ENCODE measurements around the gene COL5A2. TPM values are rescaled to one million over a fixed set of nuclear protein-coding genes. Genes with fewer than 3 reads are reported as not detected.
A peak's percentile ranks its signal among the peaks of the same experiment; 100 is the strongest.

The COL5A2 gene
- total RNA-seq, 3 donors from 2014 or later = 22.7 to 111 (median 30.8) TPM

GRCh38 chr2:189102735-189103134 lies 76.8 kb downstream of the COL5A2 start:
- no peak for TF ChIP-seq CTCF (IDR thresholded peaks at IDR 0.05)
- no peak for TF ChIP-seq POLR2A (IDR thresholded peaks at IDR 0.05)
- TF ChIP-seq POLR2AphosphoS5 (IDR thresholded peaks at IDR 0.05) = no peak
- intact Hi-C loops (cut with DNase I; ENCODE audit: low total_unique reads) = no loop called here
- H3K4me3 ChIP-seq = no peak overlapping the region
- H3K4me1 ChIP-seq = no peaks in the 10 kb centered on the region
- no peaks in the 10 kb centered on the region for H3K36me3 ChIP-seq
- H3K27ac ChIP-seq = no peak overlapping the region
- H3K27me3 ChIP-seq = no peaks in the 10 kb centered on the region
- no peaks in the 10 kb centered on the region for H3K9me3 ChIP-seq
- DNase-seq (ENCODE audit: low spot score in 2 of 2) = no peak

- no peak for DNase-seq (ENCODE audit: low spot score in 2 of 2)
- Histone ChIP-seq H3K36me3 (no peaks in the 10 kb centered on the region), H3K4me1 (no peaks in the 10 kb centered on the region), H3K27me3 (no peaks in the 10 kb centered on the region), H3K4me3 (no peak overlapping the region), H3K9me3 (no peaks in the 10 kb centered on the region), H3K27ac (no peak overlapping the region)
- TF ChIP-seq POLR2AphosphoS5 (IDR thresholded peaks at IDR 0.05) (no peak), POLR2A (IDR thresholded peaks at IDR 0.05) (no peak), CTCF (IDR thresholded peaks at IDR 0.05) (no peak)
- intact Hi-C loops (cut with DNase I; ENCODE audit: low total_unique reads) = no loop called here
Measured at GRCh38 chr2:189097934-189098333, 81.6 kb downstream of the COL5A2 start.

- H3K27ac ChIP-seq = no peak overlapping the region
- H3K27me3 ChIP-seq = no peaks in the 10 kb centered on the region
- no peak overlapping the region for H3K4me3 ChIP-seq
- H3K4me1 ChIP-seq = no peaks in the 10 kb centered on the region
- H3K36me3 ChIP-seq = no peaks in the 10 kb centered on the region
- DNase-seq (ENCODE audit: low spot score in 2 of 2) = no peak
- intact Hi-C loops (cut with DNase I; ENCODE audit: low total_unique reads) = no loop called here
- no peaks in the 10 kb centered on the region for H3K9me3 ChIP-seq
- TF ChIP-seq POLR2A (IDR thresholded peaks at IDR 0.05) (no peak), CTCF (IDR thresholded peaks at IDR 0.05) (no peak), POLR2AphosphoS5 (IDR thresholded peaks at IDR 0.05) (no peak)
Measured at GRCh38 chr2:189096769-189097447, 82.7 kb downstream of the COL5A2 start.

GRCh38 chr2:189095101-189095500 lies 84.5 kb downstream of the COL5A2 start:
- TF ChIP-seq POLR2A (IDR thresholded peaks at IDR 0.05) (no peak), CTCF (IDR thresholded peaks at IDR 0.05) (no peak), POLR2AphosphoS5 (IDR thresholded peaks at IDR 0.05) (no peak)
- intact Hi-C loops (cut with DNase I; ENCODE audit: low total_unique reads) = no loop called here
- H3K4me3 ChIP-seq = no peak overlapping the region
- H3K27ac ChIP-seq = peak overlapping the region in 1 of 2 donors; percentile 58
- no peaks in the 10 kb centered on the region for H3K4me1 ChIP-seq
- no peaks in the 10 kb centered on the region for H3K36me3 ChIP-seq
- no peak for DNase-seq (ENCODE audit: low spot score in 2 of 2)
- H3K27me3 ChIP-seq = no peaks in the 10 kb centered on the region
- no peaks in the 10 kb centered on the region for H3K9me3 ChIP-seq

- TF ChIP-seq CTCF (IDR thresholded peaks at IDR 0.05) (no peak), POLR2A (IDR thresholded peaks at IDR 0.05) (no peak), POLR2AphosphoS5 (IDR thresholded peaks at IDR 0.05) (no peak)
- DNase-seq (ENCODE audit: low spot score in 2 of 2) = no peak
- H3K27ac ChIP-seq = peak overlapping the region in 1 of 2 donors; percentile 53
- intact Hi-C loops (cut with DNase I; ENCODE audit: low total_unique reads) = no loop called here
- H3K9me3 ChIP-seq = no peaks in the 10 kb centered on the region
- H3K27me3 ChIP-seq = no peaks in the 10 kb centered on the region
- no peaks in the 10 kb centered on the region for H3K36me3 ChIP-seq
- H3K4me3 ChIP-seq = no peak overlapping the region
- H3K4me1 ChIP-seq = no peaks in the 10 kb centered on the region
Measured at GRCh38 chr2:189092936-189093335, 86.6 kb downstream of the COL5A2 start.
